Stimulated activated CD4-positive, alpha-beta T cell treated with anti-CD3 and anti-CD28 coated beads, Interleukin-1b, Interleukin-23, amount 100 ng/mL, for 24 hours (primary cell): Measurements from ENCODE around the gene GAPDHS.

Experiments
- DNase-seq, 4 experiments: peaks; one replicate each; pipeline ENCODE4 v3.0.0-alpha.2; 2020; ENCODE audit warnings: low read depth in 4 of 4, low spot score in 1 of 4

The GAPDHS gene

GRCh38 chr19:35533201-35533821 is at the start of gene GAPDHS:
TSS of gene GAPDHS (plus strand) at chr19:35533456. CDS start at chr19:35533528, 72 bp downstream.
- no peak for DNase-seq

GRCh38 chr19:35484252-35485036 is 48.8 kb upstream of the GAPDHS start:
- no peak for DNase-seq

- DNase-seq: no peak
Observed at GRCh38 chr19:35486268-35486708, 47.0 kb upstream of the GAPDHS start.

GRCh38 chr19:35487656-35488182 is 45.5 kb upstream of the GAPDHS start:
- DNase-seq: no peak

GRCh38 chr19:35488677-35489076 is 44.6 kb upstream of the GAPDHS start:
- no peak for DNase-seq

GRCh38 chr19:35490364-35490763 is 42.9 kb upstream of the GAPDHS start, which contains the start of gene KRTDAP:
TSS of gene KRTDAP (minus strand) at chr19:35490464. CDS start at chr19:35490442, 22 bp downstream.
- DNase-seq: no peak

GRCh38 chr19:35491836-35492360 is 41.4 kb upstream of the GAPDHS start:
- DNase-seq: no peak

GRCh38 chr19:35493971-35494370 is 39.3 kb upstream of the GAPDHS start:
- DNase-seq: no peak

- peak; percentile 52 to 81 (median 65) for DNase-seq
Observed at GRCh38 chr19:35495107-35496064, 37.9 kb upstream of the GAPDHS start.

- no peak for DNase-seq
Observed at GRCh38 chr19:35497406-35497805, 35.9 kb upstream of the GAPDHS start.

GRCh38 chr19:35498220-35498619 is 35.0 kb upstream of the GAPDHS start:
- DNase-seq: no peak

GRCh38 chr19:35498984-35499527 is 34.2 kb upstream of the GAPDHS start:
- no peak for DNase-seq

GRCh38 chr19:35500611-35501010 is 32.6 kb upstream of the GAPDHS start:
- no peak for DNase-seq

GRCh38 chr19:35501684-35502083 is 31.6 kb upstream of the GAPDHS start:
- no peak for DNase-seq

GRCh38 chr19:35502751-35503150 is 30.5 kb upstream of the GAPDHS start:
- no peak for DNase-seq

GRCh38 chr19:35506011-35506410 is 27.2 kb upstream of the GAPDHS start:
- no peak for DNase-seq

- DNase-seq: no peak
Observed at GRCh38 chr19:35507561-35507960, 25.7 kb upstream of the GAPDHS start.

GRCh38 chr19:35508129-35508528 is 25.1 kb upstream of the GAPDHS start:
- DNase-seq: no peak

- no peak for DNase-seq
Observed at GRCh38 chr19:35509018-35509652, 24.1 kb upstream of the GAPDHS start.
